Thyroid gland (tissue), 4 donors: ENCODE data around the gene SHANK2.

ENCODE experiments used
- POLR2A ChIP-seq, 2 donors: fragments of 450-650 bp; IDR thresholded peaks; one replicate each; pipeline ENCODE4 v1.6.1; 2017; ENCODE audit warnings: antibody characterized with exemption in 2 of 2, mild to moderate bottlenecking in 2 of 2, moderate library complexity in 1 of 2
- TF ChIP-seq, protein P1 (sequence below), 6 experiments: fragments of 200-600 bp in 3 of 6; fragments of 450-650 bp in 3 of 6; sonication (generic) in 3 of 6; IDR thresholded peaks; one replicate each; pipeline ENCODE4 v1.5.1; 2016 to 2019; ENCODE audit warnings: antibody characterized with exemption in 6 of 6, mild to moderate bottlenecking in 2 of 6, inconsistent platforms in 1 of 6, moderate library complexity in 1 of 6

DNA sequence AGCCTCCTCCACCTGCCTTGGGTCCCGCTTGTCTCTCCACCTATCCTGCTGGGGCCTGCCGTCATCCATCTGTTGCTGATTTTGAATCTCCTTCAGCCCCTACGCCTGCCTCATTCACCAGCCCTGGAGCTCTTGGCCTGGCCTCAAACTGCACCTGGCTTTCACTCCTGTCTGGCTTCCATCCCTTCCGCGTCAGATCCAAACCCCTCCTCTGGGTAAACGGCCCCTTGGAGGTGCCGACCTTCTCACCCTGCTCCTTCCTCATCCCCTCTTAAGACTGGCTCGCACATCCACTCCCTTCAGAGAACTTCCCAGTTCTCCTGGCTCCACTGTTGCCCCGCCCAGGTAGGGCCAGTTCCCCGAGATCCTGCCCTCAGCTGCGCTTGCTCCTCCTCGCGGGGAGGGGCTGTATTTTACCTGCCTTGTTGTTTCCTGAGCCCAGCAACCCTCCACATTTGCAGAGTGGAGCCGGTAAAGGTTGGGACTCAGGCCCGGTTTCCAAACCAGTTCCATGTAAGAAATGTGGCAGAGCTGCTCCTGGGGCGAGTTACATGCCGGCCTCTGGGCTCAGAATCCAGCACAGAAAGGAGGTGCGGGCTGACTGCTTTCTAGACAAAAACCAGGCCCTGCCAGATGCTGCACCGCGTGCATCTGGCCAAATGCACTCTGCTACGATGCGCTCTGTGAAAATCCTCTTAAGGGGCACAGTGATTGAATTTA is 13.9 kb upstream of the SHANK2 start:
- TF ChIP-seq, protein P1, sequence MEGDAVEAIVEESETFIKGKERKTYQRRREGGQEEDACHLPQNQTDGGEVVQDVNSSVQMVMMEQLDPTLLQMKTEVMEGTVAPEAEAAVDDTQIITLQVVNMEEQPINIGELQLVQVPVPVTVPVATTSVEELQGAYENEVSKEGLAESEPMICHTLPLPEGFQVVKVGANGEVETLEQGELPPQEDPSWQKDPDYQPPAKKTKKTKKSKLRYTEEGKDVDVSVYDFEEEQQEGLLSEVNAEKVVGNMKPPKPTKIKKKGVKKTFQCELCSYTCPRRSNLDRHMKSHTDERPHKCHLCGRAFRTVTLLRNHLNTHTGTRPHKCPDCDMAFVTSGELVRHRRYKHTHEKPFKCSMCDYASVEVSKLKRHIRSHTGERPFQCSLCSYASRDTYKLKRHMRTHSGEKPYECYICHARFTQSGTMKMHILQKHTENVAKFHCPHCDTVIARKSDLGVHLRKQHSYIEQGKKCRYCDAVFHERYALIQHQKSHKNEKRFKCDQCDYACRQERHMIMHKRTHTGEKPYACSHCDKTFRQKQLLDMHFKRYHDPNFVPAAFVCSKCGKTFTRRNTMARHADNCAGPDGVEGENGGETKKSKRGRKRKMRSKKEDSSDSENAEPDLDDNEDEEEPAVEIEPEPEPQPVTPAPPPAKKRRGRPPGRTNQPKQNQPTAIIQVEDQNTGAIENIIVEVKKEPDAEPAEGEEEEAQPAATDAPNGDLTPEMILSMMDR (IDR thresholded peaks at IDR 0.05), result no peak
- TF ChIP-seq POLR2A (IDR thresholded peaks at IDR 0.05), result no peak
